ENCODE results near the gene ZMIZ1. TPM values are rescaled to one million over a fixed set of nuclear protein-coding genes. Genes with fewer than 3 reads are reported as not detected.

Gene ZMIZ1
- polyA plus RNA-seq, 1 donor from 2014 or later: 26.8 TPM

DNA sequence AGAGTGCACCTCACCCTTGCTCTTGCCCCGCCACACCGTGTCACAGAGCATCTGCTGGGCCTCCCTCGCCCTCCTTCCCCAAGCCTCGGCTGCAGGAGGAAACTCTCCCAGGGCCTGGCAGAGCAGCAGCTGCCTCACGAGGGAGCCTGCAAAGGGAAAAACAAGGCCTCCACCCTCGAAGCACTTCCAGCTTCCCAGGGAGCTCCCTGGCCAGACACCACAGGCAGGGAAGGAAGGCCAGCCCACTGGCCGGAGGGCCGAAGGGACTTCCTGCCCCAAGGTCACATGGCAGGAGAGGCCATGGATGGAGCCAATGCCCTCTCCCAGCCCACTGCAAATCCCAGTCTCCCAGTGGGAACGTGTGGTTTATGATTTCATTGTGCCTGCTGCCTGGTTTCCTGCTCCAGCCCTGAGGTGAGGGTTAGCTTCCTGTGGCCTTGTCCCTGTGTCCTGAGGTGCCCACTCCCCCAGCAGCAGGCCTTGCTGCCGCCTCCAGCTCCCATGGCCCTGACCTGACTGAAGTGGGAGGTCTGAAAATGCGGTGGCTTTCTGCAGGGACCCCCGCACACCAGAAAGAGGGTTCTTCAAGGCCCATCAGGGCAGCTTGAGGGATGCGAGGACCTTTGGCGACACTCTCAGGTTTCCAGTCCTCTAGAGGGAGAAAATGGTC is 178.0 kb downstream of the ZMIZ1 start:
- Histone ChIP-seq H3K4me2 (ENCODE audit: low read length) (no peak overlapping the region), H3K36me3 (ENCODE audit: insufficient read depth, low read length) (no peaks in the 10 kb centered on the region), H3K79me2 (replicated peaks; ENCODE audit: insufficient read depth, low read length) (peaks cover 81% of the 10 kb centered on the region), H4K20me1 (ENCODE audit: insufficient read depth) (peaks cover 64% of the 10 kb centered on the region), H3K9me3 (ENCODE audit: low read length) (no peaks in the 10 kb centered on the region), H3K27ac (ENCODE audit: low read length) (no peak overlapping the region), H3K9me2 (ENCODE audit: insufficient read depth, low read length) (no peaks in the 10 kb centered on the region), H2AFZ (ENCODE audit: low read depth, low read length) (no peak overlapping the region), H3K9ac (ENCODE audit: low read length) (no peak overlapping the region), H3K27me3 (ENCODE audit: insufficient read depth, low read depth, low read length) (no peaks in the 10 kb centered on the region), H3K4me3 (ENCODE audit: low read length) (peak overlapping the region; percentile 78), H3F3A (ENCODE audit: insufficient read depth, low read length, poor library complexity, severe bottlenecking) (peaks cover 2% of the 10 kb centered on the region)
- TF ChIP-seq, protein P1, sequence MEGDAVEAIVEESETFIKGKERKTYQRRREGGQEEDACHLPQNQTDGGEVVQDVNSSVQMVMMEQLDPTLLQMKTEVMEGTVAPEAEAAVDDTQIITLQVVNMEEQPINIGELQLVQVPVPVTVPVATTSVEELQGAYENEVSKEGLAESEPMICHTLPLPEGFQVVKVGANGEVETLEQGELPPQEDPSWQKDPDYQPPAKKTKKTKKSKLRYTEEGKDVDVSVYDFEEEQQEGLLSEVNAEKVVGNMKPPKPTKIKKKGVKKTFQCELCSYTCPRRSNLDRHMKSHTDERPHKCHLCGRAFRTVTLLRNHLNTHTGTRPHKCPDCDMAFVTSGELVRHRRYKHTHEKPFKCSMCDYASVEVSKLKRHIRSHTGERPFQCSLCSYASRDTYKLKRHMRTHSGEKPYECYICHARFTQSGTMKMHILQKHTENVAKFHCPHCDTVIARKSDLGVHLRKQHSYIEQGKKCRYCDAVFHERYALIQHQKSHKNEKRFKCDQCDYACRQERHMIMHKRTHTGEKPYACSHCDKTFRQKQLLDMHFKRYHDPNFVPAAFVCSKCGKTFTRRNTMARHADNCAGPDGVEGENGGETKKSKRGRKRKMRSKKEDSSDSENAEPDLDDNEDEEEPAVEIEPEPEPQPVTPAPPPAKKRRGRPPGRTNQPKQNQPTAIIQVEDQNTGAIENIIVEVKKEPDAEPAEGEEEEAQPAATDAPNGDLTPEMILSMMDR (IDR thresholded peaks at IDR 0.05; ENCODE audit: poor library complexity, severe bottlenecking): no peak
- TF ChIP-seq EZH2 (IDR thresholded peaks at IDR 0.05; ENCODE audit: borderline replicate concordance, insufficient read depth, low read length, poor library complexity, severe bottlenecking) (no peak), TAF1 (IDR thresholded peaks at IDR 0.05; ENCODE audit: low read depth) (no peak), SMC3 (conservative IDR thresholded peaks at IDR 0.05; ENCODE audit: poor library complexity) (no peak), RAD21 (conservative IDR thresholded peaks at IDR 0.05) (no peak), EP300 (conservative IDR thresholded peaks at IDR 0.05; ENCODE audit: poor library complexity, severe bottlenecking) (no peak), MXI1 (conservative IDR thresholded peaks at IDR 0.05; ENCODE audit: poor library complexity, severe bottlenecking) (no peak), POLR2AphosphoS5 (IDR thresholded peaks at IDR 0.05) (no peak)
- TF ChIP-seq, protein P2, sequence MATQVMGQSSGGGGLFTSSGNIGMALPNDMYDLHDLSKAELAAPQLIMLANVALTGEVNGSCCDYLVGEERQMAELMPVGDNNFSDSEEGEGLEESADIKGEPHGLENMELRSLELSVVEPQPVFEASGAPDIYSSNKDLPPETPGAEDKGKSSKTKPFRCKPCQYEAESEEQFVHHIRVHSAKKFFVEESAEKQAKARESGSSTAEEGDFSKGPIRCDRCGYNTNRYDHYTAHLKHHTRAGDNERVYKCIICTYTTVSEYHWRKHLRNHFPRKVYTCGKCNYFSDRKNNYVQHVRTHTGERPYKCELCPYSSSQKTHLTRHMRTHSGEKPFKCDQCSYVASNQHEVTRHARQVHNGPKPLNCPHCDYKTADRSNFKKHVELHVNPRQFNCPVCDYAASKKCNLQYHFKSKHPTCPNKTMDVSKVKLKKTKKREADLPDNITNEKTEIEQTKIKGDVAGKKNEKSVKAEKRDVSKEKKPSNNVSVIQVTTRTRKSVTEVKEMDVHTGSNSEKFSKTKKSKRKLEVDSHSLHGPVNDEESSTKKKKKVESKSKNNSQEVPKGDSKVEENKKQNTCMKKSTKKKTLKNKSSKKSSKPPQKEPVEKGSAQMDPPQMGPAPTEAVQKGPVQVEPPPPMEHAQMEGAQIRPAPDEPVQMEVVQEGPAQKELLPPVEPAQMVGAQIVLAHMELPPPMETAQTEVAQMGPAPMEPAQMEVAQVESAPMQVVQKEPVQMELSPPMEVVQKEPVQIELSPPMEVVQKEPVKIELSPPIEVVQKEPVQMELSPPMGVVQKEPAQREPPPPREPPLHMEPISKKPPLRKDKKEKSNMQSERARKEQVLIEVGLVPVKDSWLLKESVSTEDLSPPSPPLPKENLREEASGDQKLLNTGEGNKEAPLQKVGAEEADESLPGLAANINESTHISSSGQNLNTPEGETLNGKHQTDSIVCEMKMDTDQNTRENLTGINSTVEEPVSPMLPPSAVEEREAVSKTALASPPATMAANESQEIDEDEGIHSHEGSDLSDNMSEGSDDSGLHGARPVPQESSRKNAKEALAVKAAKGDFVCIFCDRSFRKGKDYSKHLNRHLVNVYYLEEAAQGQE (IDR thresholded peaks at IDR 0.05; ENCODE audit: borderline replicate concordance): no peak

DNA sequence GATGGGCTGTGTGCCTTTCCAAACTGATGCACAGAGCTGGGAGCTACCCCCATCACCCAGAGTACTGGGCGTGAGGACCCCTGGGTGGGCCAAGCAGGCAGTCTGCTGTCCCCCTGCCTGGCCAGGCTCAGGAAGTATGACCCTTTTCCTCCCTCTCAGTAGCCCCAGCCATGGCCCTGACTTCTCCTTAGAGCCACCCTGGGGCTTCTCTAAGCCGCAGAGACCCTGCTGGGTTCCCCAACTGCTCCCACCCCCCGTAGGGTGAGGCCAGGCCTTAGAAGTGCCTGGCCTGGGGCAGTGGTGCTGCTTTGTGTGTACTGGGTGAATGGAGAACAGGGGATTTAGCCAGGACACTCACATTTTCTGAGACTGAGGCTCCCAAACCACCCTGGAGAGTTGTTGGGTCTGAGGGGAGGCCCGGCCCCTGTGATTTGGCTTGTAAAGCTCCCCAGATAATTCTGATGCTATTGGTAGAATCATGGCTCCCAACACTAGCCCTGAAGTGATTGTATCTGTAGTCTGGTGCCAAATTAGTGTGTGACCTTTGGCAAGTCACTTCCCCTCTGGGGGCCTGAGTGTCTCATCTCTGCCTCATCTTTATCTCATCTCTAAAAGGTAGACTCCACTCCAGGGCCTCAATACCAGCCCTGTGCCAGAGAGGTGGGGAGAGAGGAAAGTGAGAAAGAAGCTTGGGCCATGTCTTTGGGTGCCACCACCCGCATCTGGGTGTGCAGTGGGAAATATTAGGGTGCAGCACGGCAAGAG is 178.8 kb downstream of the ZMIZ1 start:
- no peaks in the 10 kb centered on the region for H3K9me2 ChIP-seq (ENCODE audit: insufficient read depth, low read length)
- H3K4me3 ChIP-seq (ENCODE audit: low read length): peak overlapping the region; percentile 78
- H3K9ac ChIP-seq (ENCODE audit: low read length): no peak overlapping the region
- H3K79me2 ChIP-seq (replicated peaks; ENCODE audit: insufficient read depth, low read length): peaks cover 89% of the 10 kb centered on the region
- H4K20me1 ChIP-seq (ENCODE audit: insufficient read depth): peaks cover 72% of the 10 kb centered on the region
- no peak overlapping the region for H3K27ac ChIP-seq (ENCODE audit: low read length)
- no peak for TF ChIP-seq MXI1 (conservative IDR thresholded peaks at IDR 0.05; ENCODE audit: poor library complexity, severe bottlenecking)
- TF ChIP-seq, protein P1 (IDR thresholded peaks at IDR 0.05; ENCODE audit: poor library complexity, severe bottlenecking): no peak
- no peak for TF ChIP-seq POLR2AphosphoS5 (IDR thresholded peaks at IDR 0.05)
- TF ChIP-seq EP300 (conservative IDR thresholded peaks at IDR 0.05; ENCODE audit: poor library complexity, severe bottlenecking): no peak
- no peaks in the 10 kb centered on the region for H3K36me3 ChIP-seq (ENCODE audit: insufficient read depth, low read length)
- H3K27me3 ChIP-seq (ENCODE audit: insufficient read depth, low read depth, low read length): no peaks in the 10 kb centered on the region
- no peaks in the 10 kb centered on the region for H3F3A ChIP-seq (ENCODE audit: insufficient read depth, low read length, poor library complexity, severe bottlenecking)
- H3K4me2 ChIP-seq (ENCODE audit: low read length): no peak overlapping the region
- no peaks in the 10 kb centered on the region for H3K9me3 ChIP-seq (ENCODE audit: low read length)
- H2AFZ ChIP-seq (ENCODE audit: low read depth, low read length): no peak overlapping the region
